GM18517 (cell line): ENCODE data around the gene ZNF615.
"Not testable (repeated sequence)": the region's sequence is repeated elsewhere in the genome, so short reads cannot be mapped to it uniquely, and the experiment has no call there.

Experiments used
- ATAC-seq: cut with Tn5 transposase; IDR thresholded peaks from one replicate; pipeline ENCODE4 v1.9.1; 2021; ENCODE audit warnings: mild to moderate bottlenecking, moderate library complexity; ENCODE audit not compliant: unreplicated experiment

Gene ZNF615

DNA sequence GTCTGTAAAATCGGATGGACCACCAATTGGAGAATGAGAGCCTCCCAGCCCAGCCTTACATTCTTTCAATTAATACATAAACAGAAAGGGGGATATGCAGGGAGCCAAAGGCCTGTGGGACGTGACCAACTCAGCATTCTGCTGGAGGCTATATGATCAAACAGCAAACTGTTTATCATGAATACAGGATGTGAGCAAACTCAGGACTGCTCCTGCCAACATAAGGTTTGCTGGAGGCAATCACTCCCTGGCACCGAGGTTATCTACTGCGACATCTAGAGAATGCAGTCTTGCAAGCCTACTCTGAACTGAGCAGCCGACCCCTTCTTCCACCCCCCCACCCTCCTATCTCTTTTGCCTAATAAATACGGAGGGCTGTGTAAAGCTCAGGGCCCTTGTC is 27.1 kb downstream of the ZNF615 start:
- not testable (repeated sequence) for ATAC-seq

DNA sequence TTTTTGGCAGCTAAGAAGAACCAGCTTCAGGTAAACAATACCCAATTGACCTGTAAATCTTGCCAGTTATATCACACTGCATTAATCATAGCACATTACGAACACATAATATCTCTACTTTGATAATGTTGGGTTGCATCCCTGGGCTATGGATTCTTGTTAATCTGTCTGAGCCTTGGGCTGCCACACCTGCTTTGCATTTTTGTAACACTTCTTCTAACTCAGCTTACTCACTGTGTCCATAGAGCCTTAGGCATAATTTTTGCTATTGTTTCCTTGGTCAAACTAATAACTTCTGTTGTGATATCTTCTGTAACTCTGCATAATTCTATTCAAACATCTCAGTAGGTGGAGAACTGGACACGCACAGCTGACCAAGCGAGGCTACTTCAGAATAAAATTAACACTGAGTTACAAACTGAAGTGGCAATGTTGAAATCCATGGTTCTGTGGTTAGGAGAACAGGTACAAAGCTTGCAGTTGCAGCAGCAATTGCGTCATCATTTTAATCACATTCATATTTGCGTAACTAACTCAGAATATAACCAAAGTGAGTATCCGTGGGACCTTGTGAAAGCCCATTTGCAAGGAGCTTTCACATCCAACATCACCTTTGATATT is 27.8 kb downstream of the ZNF615 start:
- ATAC-seq = no peak

DNA sequence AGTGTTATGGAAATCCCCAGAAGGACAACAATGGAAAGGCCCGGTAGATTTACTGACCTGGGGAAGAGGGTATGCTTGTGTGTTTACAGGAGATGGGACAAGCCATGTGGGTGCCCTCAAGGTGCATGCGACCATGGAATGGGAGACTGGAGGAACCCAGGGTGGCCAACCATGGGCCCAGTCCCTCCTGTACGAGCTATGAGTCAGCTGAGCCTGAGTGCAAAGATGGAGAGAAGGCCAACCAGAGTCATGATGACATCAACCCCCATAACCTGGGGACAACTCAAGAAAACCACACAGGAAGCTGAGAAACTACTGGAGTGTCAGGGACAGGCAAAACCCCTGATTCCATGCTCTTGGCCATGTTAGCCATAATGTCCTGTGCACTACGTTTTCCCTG is 29.1 kb downstream of the ZNF615 start:
- ATAC-seq = no peak

- no peak for ATAC-seq
These were observed 30.7 kb downstream of the ZNF615 start for GRCh38 chr19:51977346-51977745.

- no peak for ATAC-seq
These were observed 31.2 kb downstream of the ZNF615 start for GRCh38 chr19:51976852-51977251.

DNA sequence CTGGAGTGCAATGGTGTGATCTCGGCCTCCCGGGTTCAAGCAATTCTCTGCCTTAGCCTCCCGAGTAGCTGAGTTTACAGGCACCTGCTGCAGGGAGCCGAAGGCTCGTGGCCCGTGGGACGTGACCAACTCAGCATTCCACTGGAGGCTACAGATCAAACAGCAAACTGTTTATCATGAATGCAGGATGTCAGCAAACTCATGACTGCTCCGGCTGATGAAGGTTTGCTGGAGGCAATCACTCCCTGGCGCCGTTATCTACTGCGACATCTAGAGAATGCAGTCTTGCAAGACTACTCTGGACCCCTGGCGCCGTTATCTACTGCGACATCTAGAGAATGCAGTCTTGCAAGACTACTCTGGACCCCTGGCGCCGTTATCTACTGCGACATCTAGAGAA is 32.2 kb downstream of the ZNF615 start:
- not testable (repeated sequence) for ATAC-seq

DNA sequence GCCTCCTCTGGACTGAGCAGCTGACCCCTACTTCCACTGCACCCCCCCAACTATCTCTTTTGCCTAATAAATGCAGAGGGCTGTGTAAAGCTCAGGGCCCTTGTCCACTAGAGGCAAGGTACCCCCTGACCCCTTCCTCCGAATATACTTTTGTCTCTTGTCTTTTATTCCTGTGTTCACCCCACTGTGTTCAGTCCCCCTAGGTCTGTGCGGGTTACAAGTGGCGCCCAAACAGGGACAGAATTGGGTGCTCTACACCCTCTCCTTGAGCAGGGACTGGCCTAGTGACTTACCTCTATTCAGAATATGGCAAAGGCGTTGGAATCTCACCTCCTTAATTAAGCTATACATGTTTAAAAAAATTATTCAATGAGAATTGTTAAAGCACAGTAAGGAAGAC is 36.4 kb downstream of the ZNF615 start:
- ATAC-seq = no peak

- no peak for ATAC-seq
These were observed 37.3 kb downstream of the ZNF615 start for GRCh38 chr19:51970718-51971117.

DNA sequence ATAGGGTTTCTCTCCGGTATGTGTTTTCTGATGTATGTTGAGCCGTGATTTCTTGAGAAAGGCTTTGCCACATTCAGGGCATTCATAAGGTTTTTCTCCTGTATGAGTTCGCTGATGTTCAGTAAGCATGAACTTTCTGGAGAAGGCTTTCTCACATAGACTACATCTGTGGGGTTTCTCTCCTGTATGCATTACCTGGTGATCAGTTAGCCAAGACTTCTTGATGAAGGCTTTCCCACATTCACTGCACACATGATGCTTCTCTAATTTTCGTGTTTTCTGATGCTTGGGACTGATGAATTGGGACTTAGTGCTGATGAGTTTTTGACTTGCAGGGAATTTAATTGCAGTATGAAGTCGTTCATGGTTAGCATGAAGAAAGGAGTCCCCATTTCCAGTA is 42.4 kb downstream of the ZNF615 start:
- ATAC-seq = no peak

DNA sequence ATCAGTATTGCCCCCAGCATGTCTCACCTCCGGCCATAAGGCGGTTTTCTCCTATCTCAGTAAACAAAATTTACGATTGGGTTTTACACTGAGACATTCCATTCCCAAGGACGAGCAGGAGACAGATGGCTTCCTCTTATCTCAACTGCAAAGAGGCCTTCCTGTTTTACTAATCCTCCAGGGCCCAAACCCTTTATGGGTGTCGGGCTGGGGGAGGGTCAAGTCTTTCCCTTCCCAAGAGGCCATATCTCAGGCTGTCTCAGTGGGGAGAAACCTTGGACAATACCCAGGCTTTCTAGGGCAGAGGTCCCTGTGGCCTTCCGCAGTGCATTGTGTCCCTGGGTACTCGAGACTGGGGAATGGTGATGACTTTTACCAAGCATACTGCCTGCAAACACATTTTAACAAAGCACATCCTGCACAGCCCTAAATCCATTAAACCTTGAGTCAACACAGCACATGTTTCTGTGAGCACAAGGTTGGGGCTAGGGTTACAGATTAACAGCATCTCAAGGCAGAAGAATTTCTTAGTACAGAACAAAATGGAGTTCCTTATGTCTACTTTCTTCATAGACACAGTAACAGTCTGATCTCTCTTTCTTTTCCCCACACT is 47.3 kb downstream of the ZNF615 start:
- not testable (repeated sequence) for ATAC-seq

- no peak for ATAC-seq
These were observed 48.2 kb downstream of the ZNF615 start for GRCh38 chr19:51959791-51960190.

- ATAC-seq = not testable (repeated sequence)
These were observed 50.2 kb downstream of the ZNF615 start for GRCh38 chr19:51957846-51958245.

GRCh38 chr19:51948975-51949374 is 59.0 kb downstream of the ZNF615 start:
- no peak for ATAC-seq

DNA sequence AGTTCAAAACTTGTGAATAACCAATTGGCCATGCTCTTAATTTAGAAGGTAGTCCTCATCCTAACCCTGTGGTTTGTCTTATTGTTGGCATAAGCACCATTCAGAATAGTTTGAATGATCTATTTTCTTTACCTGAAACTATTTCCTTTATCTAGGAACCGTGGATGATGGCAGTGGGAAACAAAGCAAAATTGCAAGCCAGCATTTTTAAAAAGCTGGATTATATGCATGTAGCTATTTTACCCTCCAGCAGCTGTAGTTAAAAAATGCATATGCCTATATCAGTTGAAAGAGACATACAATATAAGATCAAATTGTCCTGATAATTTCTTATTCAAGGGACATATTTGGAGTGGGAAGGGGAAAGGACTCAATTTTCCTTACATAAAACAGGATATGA is 61.4 kb downstream of the ZNF615 start:
- ATAC-seq = no peak

DNA sequence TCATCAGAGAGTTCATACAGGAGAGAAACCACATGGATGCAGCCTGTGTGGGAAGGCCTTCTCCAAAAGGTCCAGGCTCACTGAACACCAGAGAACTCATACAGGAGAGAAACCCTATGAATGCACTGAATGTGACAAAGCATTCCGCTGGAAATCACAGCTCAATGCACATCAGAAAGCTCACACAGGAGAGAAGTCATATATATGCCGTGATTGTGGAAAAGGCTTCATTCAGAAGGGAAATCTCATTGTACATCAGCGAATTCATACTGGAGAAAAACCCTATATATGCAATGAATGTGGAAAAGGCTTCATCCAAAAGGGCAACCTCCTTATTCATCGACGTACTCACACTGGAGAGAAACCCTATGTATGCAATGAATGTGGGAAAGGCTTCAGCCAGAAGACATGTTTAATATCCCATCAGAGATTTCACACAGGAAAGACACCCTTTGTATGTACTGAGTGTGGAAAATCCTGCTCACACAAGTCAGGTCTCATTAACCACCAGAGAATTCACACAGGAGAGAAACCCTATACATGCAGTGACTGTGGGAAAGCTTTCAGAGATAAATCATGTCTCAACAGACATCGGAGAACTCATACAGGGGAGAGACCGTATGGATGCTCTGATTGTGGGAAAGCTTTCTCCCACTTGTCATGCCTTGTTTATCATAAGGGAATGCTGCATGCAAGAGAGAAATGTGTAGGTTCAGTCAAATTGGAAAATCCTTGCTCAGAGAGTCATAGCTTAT is 63.0 kb downstream of the ZNF615 start:
- no peak for ATAC-seq
